Lung (tissue), 12 donors: Measurements from ENCODE around the gene GABBR2. TPM values are rescaled to one million over a fixed set of nuclear protein-coding genes. Genes with fewer than 3 reads are reported as not detected.

Source experiments
- ATAC-seq: fragments of 200-7000 bp; cut with Tn5 transposase; one replicate; pipeline ENCODE4 v1.9.1; 2020; ENCODE audit warnings: moderate number of reproducible peaks; ENCODE audit not compliant: insufficient read depth, low FRiP score
- DNase-seq, 3 donors: peaks; one replicate each; pipeline ENCODE4 v3.0.0-alpha.2; 2013 to 2017
- H3K27ac ChIP-seq, 2 donors: one replicate each; pipeline ENCODE4 v1.5.1; 2013; ENCODE audit warnings: mild to moderate bottlenecking in 2 of 2, moderate library complexity in 2 of 2, control low read depth in 1 of 2, inconsistent platforms in 1 of 2, low read depth in 1 of 2, low read length in 1 of 2
- H3K27me3 ChIP-seq, 3 donors: one replicate each; pipeline ENCODE4 v1.5.1; 2013; ENCODE audit warnings: low read length in 2 of 3; ENCODE audit not compliant: control insufficient read depth in 3 of 3, insufficient read depth in 3 of 3
- H3K36me3 ChIP-seq, 4 donors: one replicate each; pipeline ENCODE4 v1.5.1; 2013; ENCODE audit warnings: low read length in 4 of 4, mild to moderate bottlenecking in 1 of 4, moderate library complexity in 1 of 4; ENCODE audit not compliant: control insufficient read depth in 4 of 4, insufficient read depth in 4 of 4
- H3K4me1 ChIP-seq, 5 donors: one replicate each; pipeline ENCODE4 v1.5.1; 2013; ENCODE audit warnings: low read length in 5 of 5, mild to moderate bottlenecking in 2 of 5, moderate library complexity in 1 of 5; ENCODE audit not compliant: control insufficient read depth in 5 of 5, insufficient read depth in 5 of 5
- H3K4me3 ChIP-seq: one replicate; pipeline ENCODE4 v1.5.1; 2013; ENCODE audit warnings: mild to moderate bottlenecking, control low read depth, moderate library complexity
- H3K9ac ChIP-seq, 2 donors: one replicate each; pipeline ENCODE4 v1.5.1; 2013; ENCODE audit warnings: low read length in 2 of 2, control low read depth in 1 of 2; ENCODE audit not compliant: insufficient read depth in 1 of 2
- H3K9me3 ChIP-seq, 4 donors: one replicate each; pipeline ENCODE4 v1.5.1; 2013; ENCODE audit warnings: low read length in 3 of 4, mild to moderate bottlenecking in 1 of 4, moderate library complexity in 1 of 4; ENCODE audit not compliant: control insufficient read depth in 4 of 4, insufficient read depth in 3 of 4
- WGBS, 2 donors: extraction: QIAGEN DNeasy Blood & Tissue Kit; methylation state at CpG; one replicate each; pipeline ENCODE4 v1.1.7; 2013; 5-methylcytosine and 5-hydroxymethylcytosine counted together
- polyA plus RNA-seq, 2 donors: library from polyadenylated mRNA; stranded (reverse); fragments of 200-250 nt; gene quantifications; one replicate each; pipeline ENCODE4 v1.2.1, GENCODE V29; 2013
- total RNA-seq, 2 donors: library from RNA; depleted of rRNA in 1 of 2; stranded (reverse); fragments of >200 nt in 1 of 2; gene quantifications; one replicate each; pipeline ENCODE4 v1.2.1, GENCODE V29; 2014 to 2021
- TF ChIP-seq, protein P1 (sequence below): IDR thresholded peaks from 2 replicates; pipeline ENCODE4 v1.5.1; 2012; ENCODE audit warnings: mild to moderate bottlenecking; ENCODE audit errors: control extremely low read depth, extremely low read depth
- donor health status: control.
- donor health status: control.
- donor health status: Bipolar disorder and iron deficiency.
- donor health status: healthy.
- donor health status: DM: yes; HTN: yes; CAD: no.

GABBR2 gene
- total and polyA plus RNA-seq, 4 donors, result 0.40 to 1.8 (median 0.64) TPM

DNA sequence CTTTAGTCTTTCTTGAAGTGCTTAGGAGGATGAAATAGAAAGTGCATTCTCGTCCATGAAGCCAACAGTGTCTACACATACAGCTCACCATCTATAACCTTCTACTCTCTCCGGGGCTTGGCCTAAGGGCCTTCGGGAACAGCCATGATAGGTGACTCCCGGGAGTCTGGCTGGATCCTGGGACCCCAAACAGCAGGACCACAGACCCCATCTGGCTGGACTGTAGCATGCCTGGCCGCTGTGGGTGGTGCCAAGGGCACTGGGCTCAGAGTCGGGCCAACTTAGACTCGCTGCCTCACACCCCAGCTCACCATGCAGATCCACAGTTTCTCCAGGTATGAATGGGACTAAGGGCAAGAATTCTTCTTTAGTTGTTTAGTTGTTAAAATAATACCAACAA lies 16.3 kb downstream of the GABBR2 start:
- DNase-seq, result no peak
- Histone ChIP-seq H3K27me3 (peaks cover 0 to 3% (median 0%) of the 10 kb centered on the region in 3 donors), H3K36me3 (no peaks in the 10 kb centered on the region), H3K4me3 (no peak overlapping the region), H3K9me3 (no peaks in the 10 kb centered on the region), H3K9ac (no peak overlapping the region), H3K27ac (no peak overlapping the region), H3K4me1 (no peaks in the 10 kb centered on the region)
- TF ChIP-seq, protein P1, sequence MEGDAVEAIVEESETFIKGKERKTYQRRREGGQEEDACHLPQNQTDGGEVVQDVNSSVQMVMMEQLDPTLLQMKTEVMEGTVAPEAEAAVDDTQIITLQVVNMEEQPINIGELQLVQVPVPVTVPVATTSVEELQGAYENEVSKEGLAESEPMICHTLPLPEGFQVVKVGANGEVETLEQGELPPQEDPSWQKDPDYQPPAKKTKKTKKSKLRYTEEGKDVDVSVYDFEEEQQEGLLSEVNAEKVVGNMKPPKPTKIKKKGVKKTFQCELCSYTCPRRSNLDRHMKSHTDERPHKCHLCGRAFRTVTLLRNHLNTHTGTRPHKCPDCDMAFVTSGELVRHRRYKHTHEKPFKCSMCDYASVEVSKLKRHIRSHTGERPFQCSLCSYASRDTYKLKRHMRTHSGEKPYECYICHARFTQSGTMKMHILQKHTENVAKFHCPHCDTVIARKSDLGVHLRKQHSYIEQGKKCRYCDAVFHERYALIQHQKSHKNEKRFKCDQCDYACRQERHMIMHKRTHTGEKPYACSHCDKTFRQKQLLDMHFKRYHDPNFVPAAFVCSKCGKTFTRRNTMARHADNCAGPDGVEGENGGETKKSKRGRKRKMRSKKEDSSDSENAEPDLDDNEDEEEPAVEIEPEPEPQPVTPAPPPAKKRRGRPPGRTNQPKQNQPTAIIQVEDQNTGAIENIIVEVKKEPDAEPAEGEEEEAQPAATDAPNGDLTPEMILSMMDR, result no peak
- 91 to 94% methylated on average over 7 of the region's 7 CpGs for WGBS, 2 donors
- ATAC-seq, result no peak

DNA sequence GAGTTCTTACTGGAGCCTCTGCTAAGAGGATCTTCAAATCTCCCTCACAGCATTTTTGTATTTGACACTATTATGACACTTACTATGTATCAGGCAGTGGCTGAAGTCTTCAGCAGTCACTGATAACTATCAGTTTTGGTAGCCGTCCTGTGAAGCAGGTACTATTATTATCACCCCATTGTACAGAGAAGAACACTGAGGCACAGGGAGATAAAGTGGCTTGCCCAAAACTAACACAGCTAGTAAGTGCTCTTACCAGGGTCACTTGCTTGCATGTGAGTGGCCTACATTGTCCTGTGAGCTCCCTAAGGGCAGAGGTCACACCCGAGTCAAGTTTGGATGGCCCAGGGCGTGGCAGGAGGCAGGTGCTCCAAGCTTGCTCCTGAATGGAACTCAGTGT lies 16.8 kb downstream of the GABBR2 start:
- Histone ChIP-seq H3K4me1 (no peaks in the 10 kb centered on the region), H3K9ac (no peak overlapping the region), H3K36me3 (no peaks in the 10 kb centered on the region), H3K9me3 (no peaks in the 10 kb centered on the region), H3K27me3 (peaks cover 0 to 3% (median 0%) of the 10 kb centered on the region in 3 donors), H3K27ac (no peak overlapping the region), H3K4me3 (no peak overlapping the region)
- WGBS, 2 donors, result 94% methylated on average over 3 of the region's 3 CpGs
- ATAC-seq, result no peak
- no peak for DNase-seq
- TF ChIP-seq, protein P1, result no peak

GRCh38 chr9:98690686-98691085 lies 18.0 kb downstream of the GABBR2 start:
- no peaks in the 10 kb centered on the region for H3K36me3 ChIP-seq
- H3K27me3 ChIP-seq, result no peaks in the 10 kb centered on the region
- no peaks in the 10 kb centered on the region for H3K9me3 ChIP-seq
- WGBS, 2 donors, result 84 to 92% methylated on average over 1 of the region's 1 CpG
- peaks cover 0 to 3% (median 0%) of the 10 kb centered on the region in 5 donors for H3K4me1 ChIP-seq
- DNase-seq (no peak), ATAC-seq (no peak)
- H3K9ac ChIP-seq, result no peak overlapping the region
- TF ChIP-seq, protein P1, result no peak
- no peak overlapping the region for H3K4me3 ChIP-seq
- no peak overlapping the region for H3K27ac ChIP-seq
